Prostate gland (tissue), 2 donors: ENCODE results near the gene CDCA3.

ENCODE experiments used
- POLR2A ChIP-seq: fragments of 450-650 bp; IDR thresholded peaks from one replicate; pipeline ENCODE4 v1.6.1; 2016; ENCODE audit warnings: antibody characterized with exemption, mild to moderate bottlenecking
- TF ChIP-seq, protein P1 (sequence below), 4 experiments: fragments of 200-600 bp in 2 of 4; fragments of 450-650 bp in 2 of 4; sonication (generic) in 2 of 4; IDR thresholded peaks; 1 replicate in 3 of 4; 2 replicates in 1 of 4; pipeline ENCODE4 v1.5.1; 2016 to 2019; ENCODE audit warnings: antibody characterized with exemption in 4 of 4, mild to moderate bottlenecking in 2 of 4, moderate library complexity in 2 of 4

DNA sequence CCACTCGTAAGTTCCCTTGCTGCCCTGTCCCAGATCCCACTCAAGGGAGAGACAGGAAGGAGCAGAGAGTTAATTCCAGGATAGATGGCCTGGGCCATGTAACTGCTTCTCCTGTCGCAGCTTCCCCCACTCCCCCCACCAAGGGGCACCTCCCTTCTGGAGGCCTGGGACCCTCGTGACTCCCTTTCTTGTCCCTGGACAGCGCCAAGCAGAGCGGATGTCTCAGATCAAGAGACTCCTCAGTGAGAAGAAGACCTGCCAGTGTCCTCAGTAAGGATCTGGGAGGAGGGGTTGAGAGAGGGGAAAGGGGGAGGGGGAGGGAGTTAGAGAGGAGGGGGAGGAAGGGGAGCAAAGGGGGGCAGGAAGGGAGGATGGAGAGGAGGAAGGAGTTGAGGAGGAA is 32.4 kb downstream of the CDCA3 start:
- TF ChIP-seq, protein P1, sequence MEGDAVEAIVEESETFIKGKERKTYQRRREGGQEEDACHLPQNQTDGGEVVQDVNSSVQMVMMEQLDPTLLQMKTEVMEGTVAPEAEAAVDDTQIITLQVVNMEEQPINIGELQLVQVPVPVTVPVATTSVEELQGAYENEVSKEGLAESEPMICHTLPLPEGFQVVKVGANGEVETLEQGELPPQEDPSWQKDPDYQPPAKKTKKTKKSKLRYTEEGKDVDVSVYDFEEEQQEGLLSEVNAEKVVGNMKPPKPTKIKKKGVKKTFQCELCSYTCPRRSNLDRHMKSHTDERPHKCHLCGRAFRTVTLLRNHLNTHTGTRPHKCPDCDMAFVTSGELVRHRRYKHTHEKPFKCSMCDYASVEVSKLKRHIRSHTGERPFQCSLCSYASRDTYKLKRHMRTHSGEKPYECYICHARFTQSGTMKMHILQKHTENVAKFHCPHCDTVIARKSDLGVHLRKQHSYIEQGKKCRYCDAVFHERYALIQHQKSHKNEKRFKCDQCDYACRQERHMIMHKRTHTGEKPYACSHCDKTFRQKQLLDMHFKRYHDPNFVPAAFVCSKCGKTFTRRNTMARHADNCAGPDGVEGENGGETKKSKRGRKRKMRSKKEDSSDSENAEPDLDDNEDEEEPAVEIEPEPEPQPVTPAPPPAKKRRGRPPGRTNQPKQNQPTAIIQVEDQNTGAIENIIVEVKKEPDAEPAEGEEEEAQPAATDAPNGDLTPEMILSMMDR (IDR thresholded peaks at IDR 0.05), result no peak
- no peak for TF ChIP-seq POLR2A
